ENCODE results near the gene CSH1.
"Not testable (repeated sequence)": the region's sequence is repeated elsewhere in the genome, so short reads cannot be mapped to it uniquely, and the experiment has no call there.

Gene CSH1

GRCh38 chr17:63898899-63899798, 2.8 kb upstream of the CSH1 start:
- DNase-seq, result not testable (repeated sequence)

GRCh38 chr17:63894821-63895220, 1.6 kb downstream of the CSH1 start:
- not testable (repeated sequence) for DNase-seq

GRCh38 chr17:63894021-63894420, 2.4 kb downstream of the CSH1 start:
- DNase-seq, result not testable (repeated sequence)

- DNase-seq, result not testable (repeated sequence)
These were observed 3.9 kb downstream of the CSH1 start for GRCh38 chr17:63892316-63893037.

GRCh38 chr17:63889026-63889848, 7.1 kb downstream of the CSH1 start:
- DNase-seq, result peak in 1 of 2 donors; percentile 42

- not testable (repeated sequence) for DNase-seq
These were observed 11.3 kb downstream of the CSH1 start for GRCh38 chr17:63885119-63885518.

- DNase-seq, result not testable (repeated sequence)
These were observed 13.7 kb downstream of the CSH1 start for GRCh38 chr17:63882626-63883126.

GRCh38 chr17:63881935-63882601, 14.3 kb downstream of the CSH1 start, which contains the start of gene GH2:
Gene GH2 (minus strand): TSS chr17:63881944. CDS start chr17:63881801, 143 bp downstream.
- DNase-seq, result peak in 1 of 2 donors; percentile 4

GRCh38 chr17:63881337-63881736, 15.0 kb downstream of the CSH1 start:
- DNase-seq, result not testable (repeated sequence)

- DNase-seq, result no peak
These were observed 15.7 kb downstream of the CSH1 start for GRCh38 chr17:63880706-63881105.

GRCh38 chr17:63878413-63878812, 18.0 kb downstream of the CSH1 start:
- not testable (repeated sequence) for DNase-seq

GRCh38 chr17:63874693-63875092, 21.7 kb downstream of the CSH1 start:
- not testable (repeated sequence) for DNase-seq

GRCh38 chr17:63874061-63874626, 22.2 kb downstream of the CSH1 start:
- DNase-seq, result not testable (repeated sequence)

- DNase-seq, result not testable (repeated sequence)
These were observed 22.8 kb downstream of the CSH1 start, which contains the start of gene CSH2 for GRCh38 chr17:63873577-63873976. Gene CSH2 (minus strand): TSS chr17:63873677. CDS start chr17:63873614, 63 bp downstream.

GRCh38 chr17:63871646-63872365, 24.6 kb downstream of the CSH1 start:
- DNase-seq, result not testable (repeated sequence)

- not testable (repeated sequence) for DNase-seq
These were observed 26.1 kb downstream of the CSH1 start for GRCh38 chr17:63870292-63870665.

GRCh38 chr17:63869491-63870291, 26.7 kb downstream of the CSH1 start:
- DNase-seq, result not testable (repeated sequence)

- not testable (repeated sequence) for DNase-seq
These were observed 29.7 kb downstream of the CSH1 start for GRCh38 chr17:63866625-63867024.

- no peak for DNase-seq
These were observed 37.1 kb downstream of the CSH1 start for GRCh38 chr17:63859257-63859656.

- not testable (repeated sequence) for DNase-seq
These were observed 39.9 kb downstream of the CSH1 start for GRCh38 chr17:63856425-63856824.

Data from bone marrow (tissue), 2 donors.